GM18870 (cell line): ENCODE measurements around the gene ZNF579.
"Not testable (repeated sequence)": the region's sequence is repeated elsewhere in the genome, so short reads cannot be mapped to it uniquely, and the experiment has no call there.

Experiments
- ATAC-seq: cut with Tn5 transposase; IDR thresholded peaks from one replicate; pipeline ENCODE4 v1.9.1; 2021; ENCODE audit warnings: moderate library complexity; ENCODE audit not compliant: unreplicated experiment

Gene ZNF579

GRCh38 chr19:55541091-55541490 is 39.6 kb downstream of the ZNF579 start:
- ATAC-seq, result no peak

DNA sequence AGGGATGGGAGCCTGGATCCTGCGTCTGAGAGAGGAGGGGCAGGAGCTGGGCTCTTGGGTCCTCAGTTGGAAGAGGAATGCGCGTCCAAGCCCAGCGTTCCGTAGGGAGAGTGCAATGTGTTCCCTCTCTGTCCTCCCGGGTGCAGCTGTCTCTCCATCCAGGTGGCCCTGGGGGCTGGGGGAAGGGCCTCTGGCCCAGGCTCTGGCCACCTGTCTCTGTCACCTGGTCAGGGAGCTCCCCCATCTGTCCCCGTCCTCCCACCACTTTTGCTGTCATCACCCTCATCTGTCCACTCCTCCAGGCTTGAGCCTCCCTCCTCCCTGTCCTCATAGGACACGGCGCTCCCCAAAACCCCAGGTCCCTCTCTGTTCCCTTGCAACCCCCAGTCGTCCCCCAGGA is 40.0 kb downstream of the ZNF579 start:
- no peak for ATAC-seq

GRCh38 chr19:55539090-55539984 is 41.3 kb downstream of the ZNF579 start:
- ATAC-seq, result no peak

GRCh38 chr19:55538132-55538531 is 42.5 kb downstream of the ZNF579 start:
- ATAC-seq, result no peak

- no peak for ATAC-seq
Observed at GRCh38 chr19:55537741-55538111, 42.9 kb downstream of the ZNF579 start.

DNA sequence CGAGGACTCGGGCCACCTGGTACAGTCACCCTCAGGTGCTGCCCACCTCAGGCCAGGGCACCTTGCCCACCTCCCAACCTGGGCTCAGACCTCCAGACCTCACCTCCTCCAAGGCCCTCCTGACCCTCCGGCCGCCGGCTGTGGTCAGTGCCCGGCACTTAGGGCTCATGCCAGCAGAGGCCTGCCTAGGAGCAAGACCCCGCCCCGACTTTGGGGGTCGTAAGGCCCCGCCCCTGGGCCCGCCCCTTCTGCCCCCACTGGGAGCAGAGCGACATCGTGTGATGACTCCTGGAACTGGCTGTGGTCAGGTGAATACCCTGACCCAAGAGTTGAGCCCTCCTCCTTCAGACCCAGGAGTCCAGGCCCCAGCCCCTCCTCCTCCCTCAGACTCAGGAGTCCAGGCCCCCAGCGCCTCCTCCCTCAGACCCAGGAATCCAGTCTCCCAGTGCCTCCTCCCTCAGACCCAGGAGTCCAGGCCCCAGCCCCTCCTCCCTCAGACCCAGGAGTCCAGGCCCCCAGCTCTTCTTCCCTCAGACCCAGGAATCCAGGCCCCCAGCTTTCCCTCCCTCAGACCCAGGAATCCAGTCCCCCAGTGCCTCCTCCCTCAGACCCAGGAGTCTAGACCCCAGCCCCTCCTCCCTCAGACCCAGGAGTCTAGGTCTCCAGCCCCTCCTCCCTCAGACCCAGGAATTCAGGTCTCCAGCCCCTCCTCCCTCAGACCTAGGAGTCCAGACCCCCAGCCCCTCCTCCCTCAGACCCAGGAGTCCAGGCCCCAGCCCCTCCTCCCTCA is 43.5 kb downstream of the ZNF579 start, which contains the start of gene SBK2:
Gene SBK2 (minus strand): TSS at position 183 of the 790 bp plus-strand sequence. CDS start 839 bp downstream, outside the sequence.
- no peak for ATAC-seq

DNA sequence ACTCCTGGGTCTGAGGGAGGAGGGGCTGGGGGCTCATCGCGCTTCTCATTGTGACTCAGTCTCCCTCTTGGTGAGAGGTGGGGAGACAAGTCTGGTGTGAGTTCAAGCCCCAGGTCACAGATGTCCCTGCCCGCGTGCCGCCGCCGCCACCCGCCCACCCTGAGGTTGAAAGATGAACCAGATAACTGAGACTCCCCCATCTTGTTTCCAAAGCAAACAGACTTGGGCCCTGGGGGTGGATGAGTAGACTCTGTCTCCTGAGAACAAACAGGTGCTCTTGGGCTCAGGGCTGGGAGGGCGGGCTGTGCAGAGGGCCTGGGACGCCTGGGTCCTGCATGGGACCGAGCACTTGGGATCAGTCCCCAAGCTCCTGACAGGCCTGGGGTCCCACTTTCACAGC is 44.3 kb downstream of the ZNF579 start:
- ATAC-seq, result no peak

DNA sequence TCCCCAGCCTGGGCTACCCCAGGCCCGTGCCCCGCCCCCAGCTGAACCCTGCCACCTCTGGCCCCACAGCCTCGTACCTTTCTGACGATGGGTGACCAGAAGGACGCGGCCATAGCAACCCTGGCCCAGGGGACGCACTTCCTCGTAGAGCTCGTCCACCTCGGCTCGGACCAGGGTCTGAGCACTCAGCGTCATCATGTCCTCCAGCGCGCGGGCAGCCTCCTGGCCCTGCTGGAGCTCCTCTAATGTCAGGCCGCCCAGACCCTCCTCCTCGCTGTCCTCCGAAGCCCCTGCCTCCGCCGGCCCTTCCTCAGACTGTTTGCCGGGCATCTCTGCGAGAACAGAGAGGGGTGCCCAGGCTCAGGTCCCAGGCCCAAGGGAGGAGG is 44.7 kb downstream of the ZNF579 start:
- no peak for ATAC-seq

GRCh38 chr19:55535173-55535964 is 45.3 kb downstream of the ZNF579 start:
- no peak for ATAC-seq

- not testable (repeated sequence) for ATAC-seq
Observed at GRCh38 chr19:55534280-55534679, 46.4 kb downstream of the ZNF579 start.

GRCh38 chr19:55530996-55531395 is 49.7 kb downstream of the ZNF579 start:
- ATAC-seq, result no peak

GRCh38 chr19:55529636-55530234 is 50.9 kb downstream of the ZNF579 start:
- ATAC-seq, result no peak

- no peak for ATAC-seq
Observed at GRCh38 chr19:55528030-55528803, 52.4 kb downstream of the ZNF579 start.

DNA sequence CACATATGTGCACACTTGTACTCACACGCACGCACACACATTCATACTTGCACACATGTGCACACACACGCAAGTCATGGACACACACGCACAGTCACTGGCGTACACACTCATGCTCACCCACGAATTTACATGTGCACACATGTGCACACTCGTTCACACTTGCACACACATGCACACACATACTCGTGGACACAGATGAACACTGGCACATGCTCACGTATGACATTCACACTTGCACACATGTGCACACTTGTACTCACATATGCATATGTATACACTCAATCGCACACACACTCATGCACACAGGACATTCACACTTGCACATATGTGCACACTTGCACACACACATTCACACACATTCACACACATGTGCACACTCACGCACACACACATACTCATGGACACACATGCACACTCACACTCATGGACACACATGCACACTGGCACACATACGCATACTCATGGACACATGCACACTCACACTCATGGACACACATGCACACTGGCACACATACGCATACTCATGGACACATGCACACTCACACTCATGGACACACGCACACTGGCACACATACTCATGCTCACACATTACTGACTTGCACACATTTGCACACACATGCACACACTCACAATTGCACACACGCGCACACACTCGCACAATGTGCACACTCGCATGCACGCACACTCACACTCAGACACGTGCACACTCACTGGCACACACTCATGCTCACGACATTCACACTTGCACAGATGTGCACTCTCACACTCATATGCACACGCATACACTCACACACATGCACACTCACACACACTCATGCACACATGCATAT is 53.2 kb downstream of the ZNF579 start:
- no peak for ATAC-seq
